ENCODE data around the gene RGS12. TPM values are rescaled to one million over a fixed set of nuclear protein-coding genes. Genes with fewer than 3 reads are reported as not detected.

The RGS12 gene
- total RNA-seq, 1 experiment from 2014 or later, result 16.9 TPM

GRCh38 chr4:3266076-3266475 is 26.7 kb upstream of the RGS12 start:
- H3K36me3 Mint-ChIP-seq (ENCODE audit: insufficient read depth in 1 of 3, low read depth in 3 of 3), result no peaks in the 10 kb centered on the region
- Histone ChIP-seq H4K91ac (ENCODE audit: insufficient read length, low read depth, low read length) (no peak overlapping the region), H3T11ph (ENCODE audit: low read length) (no peak overlapping the region), H2BK12ac (ENCODE audit: insufficient read length, low read depth, low read length) (no peak overlapping the region), H2AFZ (ENCODE audit: low read length) (no peak overlapping the region), H2BK20ac (ENCODE audit: low read depth, low read length, poor library complexity, severe bottlenecking) (no peak overlapping the region), H3K9ac (ENCODE audit: extremely low read depth, insufficient read length, low read length) (no peak overlapping the region), H3K4me1 (ENCODE audit: insufficient read depth, low read length) (no peaks in the 10 kb centered on the region), H3K23me2 (ENCODE audit: insufficient read length, low read depth, low read length, poor library complexity, severe bottlenecking) (no peaks in the 10 kb centered on the region), H3K18ac (ENCODE audit: insufficient read length, low read depth, low read length) (no peak overlapping the region), H3K23ac (ENCODE audit: insufficient read length, low read depth, low read length) (no peak overlapping the region), H3K56ac (ENCODE audit: insufficient read length, low read depth, low read length) (no peak overlapping the region), H3K14ac (ENCODE audit: insufficient read depth, low read length) (no peak overlapping the region), H4K20me1 (ENCODE audit: control insufficient read depth, insufficient read depth, insufficient read length) (no peaks in the 10 kb centered on the region), H3K4ac (ENCODE audit: low read depth, low read length) (no peak overlapping the region), H3K4me2 (ENCODE audit: insufficient read depth, insufficient read length, low read length) (no peak overlapping the region), H3K79me2 (ENCODE audit: insufficient read depth, low read length) (no peaks in the 10 kb centered on the region), H3K27ac (ENCODE audit: insufficient read length, low read depth, low read length) (no peak overlapping the region), H3K79me1 (ENCODE audit: insufficient read depth, low read depth, low read length, poor library complexity, severe bottlenecking) (no peaks in the 10 kb centered on the region), H2BK120ac (ENCODE audit: low read depth, low read length, poor library complexity, severe bottlenecking) (no peak overlapping the region), H4K5ac (ENCODE audit: insufficient read length, low read depth, low read length) (no peak overlapping the region), H3K9me3 (ENCODE audit: control insufficient read depth, low read depth, low read length) (no peaks in the 10 kb centered on the region), H2BK15ac (ENCODE audit: low read depth, low read length) (no peak overlapping the region), H2BK5ac (ENCODE audit: insufficient read length, low read length) (no peak overlapping the region), H2AK5ac (ENCODE audit: insufficient read length, low read length) (no peak overlapping the region), H3K27me3 (ENCODE audit: insufficient read depth, low read length) (no peaks in the 10 kb centered on the region; the same call in 1 of the 2 replicates), H4K8ac (replicated peaks; ENCODE audit: insufficient read length, low read depth, low read length) (no peak overlapping the region)
- TF ChIP-seq, protein P1, sequence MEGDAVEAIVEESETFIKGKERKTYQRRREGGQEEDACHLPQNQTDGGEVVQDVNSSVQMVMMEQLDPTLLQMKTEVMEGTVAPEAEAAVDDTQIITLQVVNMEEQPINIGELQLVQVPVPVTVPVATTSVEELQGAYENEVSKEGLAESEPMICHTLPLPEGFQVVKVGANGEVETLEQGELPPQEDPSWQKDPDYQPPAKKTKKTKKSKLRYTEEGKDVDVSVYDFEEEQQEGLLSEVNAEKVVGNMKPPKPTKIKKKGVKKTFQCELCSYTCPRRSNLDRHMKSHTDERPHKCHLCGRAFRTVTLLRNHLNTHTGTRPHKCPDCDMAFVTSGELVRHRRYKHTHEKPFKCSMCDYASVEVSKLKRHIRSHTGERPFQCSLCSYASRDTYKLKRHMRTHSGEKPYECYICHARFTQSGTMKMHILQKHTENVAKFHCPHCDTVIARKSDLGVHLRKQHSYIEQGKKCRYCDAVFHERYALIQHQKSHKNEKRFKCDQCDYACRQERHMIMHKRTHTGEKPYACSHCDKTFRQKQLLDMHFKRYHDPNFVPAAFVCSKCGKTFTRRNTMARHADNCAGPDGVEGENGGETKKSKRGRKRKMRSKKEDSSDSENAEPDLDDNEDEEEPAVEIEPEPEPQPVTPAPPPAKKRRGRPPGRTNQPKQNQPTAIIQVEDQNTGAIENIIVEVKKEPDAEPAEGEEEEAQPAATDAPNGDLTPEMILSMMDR (conservative IDR thresholded peaks at IDR 0.05), result no peak
- peaks cover 4 to 14% of the 10 kb centered on the region in 2 experiments; a peak in 3 of 4 replicates for H3K4me1 Mint-ChIP-seq
- H3K27me3 Mint-ChIP-seq (ENCODE audit: low read depth), result peaks cover 17% of the 10 kb centered on the region
- no peaks in the 10 kb centered on the region for H3K9me3 Mint-ChIP-seq
- no CpG with 5 or more reads among the region's 17 CpGs for WGBS (ENCODE audit: extremely low coverage, insufficient read length, low lambda C conversion rate)
- no peak for DNase-seq
- H3K27ac Mint-ChIP-seq, result no peak overlapping the region
- no peak overlapping the region for H3K4me3 Mint-ChIP-seq

Measured in H9 (cell line).